Mucosa of descending colon (tissue), 3 donors: Measurements from ENCODE around the gene OR6Q1. TPM values are rescaled to one million over a fixed set of nuclear protein-coding genes. Genes with fewer than 3 reads are reported as not detected.

Experiments
- ATAC-seq: fragments of 200-7000 bp; cut with Tn5 transposase; one replicate; pipeline ENCODE4 v1.9.1; 2020; ENCODE audit warnings: mild to moderate bottlenecking, moderate library complexity
- DNase-seq, 3 donors: peaks; one replicate each; pipeline ENCODE4 v3.0.0-alpha.2; 2020
- H3K36me3 ChIP-seq: fragments of 200-600 bp; one replicate; pipeline ENCODE4 v1.8.0; 2021; ENCODE audit warnings: low read depth, mild to moderate bottlenecking
- H3K4me1 ChIP-seq: fragments of 200-600 bp; one replicate; pipeline ENCODE4 v1.8.0; 2021; ENCODE audit warnings: low read depth, mild to moderate bottlenecking
- H3K4me3 ChIP-seq: fragments of 200-600 bp; one replicate; pipeline ENCODE4 v1.8.0; 2021; ENCODE audit warnings: mild to moderate bottlenecking
- H3K9me3 ChIP-seq: fragments of 200-600 bp; one replicate; pipeline ENCODE4 v1.8.0; 2021; ENCODE audit warnings: mild to moderate bottlenecking
- intact Hi-C, 2 donors: fragments of 100-400 bp; cut with DNase I in 1 of 2; cut with micrococcal nuclease in 1 of 2; formaldehyde crosslinking; loops; one replicate each; pipeline versions ENCODE4 v1.11.0 to v1.11.1; 2022; cut with DNase I, micrococcal nuclease
- total RNA-seq, 3 donors: library from RNA; stranded (reverse); fragmentation: NEBNext Ultra II Directional in 2 of 3; extraction: Animal tissue kit (Norgen Biotek cat#: 25700) in 2 of 3; gene quantifications; one replicate each; pipeline versions ENCODE4 v1.2.1 to v1.2.4, GENCODE V29; 2021 to 2023
- TF ChIP-seq, protein P1 (sequence below): fragments of 200-600 bp; IDR thresholded peaks from one replicate; pipeline ENCODE4 v1.8.0; 2022; ENCODE audit warnings: antibody characterized with exemption, mild to moderate bottlenecking
- donor health status: DM: no; HTN: no; CAD: no; lungs with moderate emphysema.
- donor health status: DM: no; HTN: no; CAD: no.
- donor health status: DM: no; HTN: yes; CAD: no.

OR6Q1 gene
- total RNA-seq, 3 donors from 2014 or later = not detected

DNA sequence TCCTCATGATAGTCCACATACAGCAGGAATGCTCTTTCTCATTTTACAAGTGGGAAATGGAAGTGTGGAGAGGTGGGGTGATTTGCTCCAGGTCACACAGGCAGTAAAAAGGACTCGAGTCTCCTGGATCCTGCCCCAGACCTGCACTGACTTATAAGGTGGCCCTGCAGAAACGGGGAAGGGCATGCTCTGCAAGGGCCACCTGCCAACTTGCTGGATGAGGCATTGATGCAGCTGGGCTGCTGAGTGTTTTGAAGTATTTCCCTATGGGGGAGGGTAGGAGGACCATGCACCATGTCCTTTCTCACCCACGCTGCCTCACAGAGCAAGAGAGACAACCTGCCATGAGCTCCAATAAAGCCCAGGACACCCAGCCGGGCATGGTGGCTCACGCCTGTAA lies 36.9 kb downstream of the OR6Q1 start:
- DNase-seq (no peak), ATAC-seq (peak; percentile 25)
- Histone ChIP-seq H3K9me3 (no peaks in the 10 kb centered on the region), H3K4me1 (no peaks in the 10 kb centered on the region), H3K4me3 (no peak overlapping the region), H3K36me3 (no peaks in the 10 kb centered on the region)
- intact Hi-C loops = no loop called here
- TF ChIP-seq, protein P1, sequence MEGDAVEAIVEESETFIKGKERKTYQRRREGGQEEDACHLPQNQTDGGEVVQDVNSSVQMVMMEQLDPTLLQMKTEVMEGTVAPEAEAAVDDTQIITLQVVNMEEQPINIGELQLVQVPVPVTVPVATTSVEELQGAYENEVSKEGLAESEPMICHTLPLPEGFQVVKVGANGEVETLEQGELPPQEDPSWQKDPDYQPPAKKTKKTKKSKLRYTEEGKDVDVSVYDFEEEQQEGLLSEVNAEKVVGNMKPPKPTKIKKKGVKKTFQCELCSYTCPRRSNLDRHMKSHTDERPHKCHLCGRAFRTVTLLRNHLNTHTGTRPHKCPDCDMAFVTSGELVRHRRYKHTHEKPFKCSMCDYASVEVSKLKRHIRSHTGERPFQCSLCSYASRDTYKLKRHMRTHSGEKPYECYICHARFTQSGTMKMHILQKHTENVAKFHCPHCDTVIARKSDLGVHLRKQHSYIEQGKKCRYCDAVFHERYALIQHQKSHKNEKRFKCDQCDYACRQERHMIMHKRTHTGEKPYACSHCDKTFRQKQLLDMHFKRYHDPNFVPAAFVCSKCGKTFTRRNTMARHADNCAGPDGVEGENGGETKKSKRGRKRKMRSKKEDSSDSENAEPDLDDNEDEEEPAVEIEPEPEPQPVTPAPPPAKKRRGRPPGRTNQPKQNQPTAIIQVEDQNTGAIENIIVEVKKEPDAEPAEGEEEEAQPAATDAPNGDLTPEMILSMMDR = no peak

DNA sequence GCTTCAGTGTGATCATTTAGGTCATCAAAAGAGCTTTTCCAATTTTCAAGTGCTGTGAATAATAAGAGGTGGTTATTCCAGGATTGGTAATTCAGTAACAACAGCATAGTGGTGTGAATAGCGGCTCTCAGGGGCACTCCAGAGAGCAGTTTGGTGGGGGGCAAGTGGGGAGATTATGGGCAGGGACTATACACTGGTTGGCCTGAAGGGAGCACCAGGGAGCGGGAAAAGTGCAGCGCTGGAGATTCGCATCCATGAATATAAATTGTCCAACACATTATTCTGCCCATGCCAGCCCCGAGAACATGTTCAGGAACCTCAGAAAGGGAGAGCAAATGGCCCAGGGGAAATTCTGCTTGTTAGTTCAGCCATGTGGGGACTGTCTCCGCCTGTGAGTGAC lies 37.9 kb downstream of the OR6Q1 start:
- ATAC-seq (no peak), DNase-seq (no peak)
- TF ChIP-seq, protein P1 = no peak
- no peaks in the 10 kb centered on the region for H3K9me3 ChIP-seq
- H3K4me1 ChIP-seq = no peaks in the 10 kb centered on the region
- no peaks in the 10 kb centered on the region for H3K36me3 ChIP-seq
- H3K4me3 ChIP-seq = no peak overlapping the region
- intact Hi-C loops = no loop called here

DNA sequence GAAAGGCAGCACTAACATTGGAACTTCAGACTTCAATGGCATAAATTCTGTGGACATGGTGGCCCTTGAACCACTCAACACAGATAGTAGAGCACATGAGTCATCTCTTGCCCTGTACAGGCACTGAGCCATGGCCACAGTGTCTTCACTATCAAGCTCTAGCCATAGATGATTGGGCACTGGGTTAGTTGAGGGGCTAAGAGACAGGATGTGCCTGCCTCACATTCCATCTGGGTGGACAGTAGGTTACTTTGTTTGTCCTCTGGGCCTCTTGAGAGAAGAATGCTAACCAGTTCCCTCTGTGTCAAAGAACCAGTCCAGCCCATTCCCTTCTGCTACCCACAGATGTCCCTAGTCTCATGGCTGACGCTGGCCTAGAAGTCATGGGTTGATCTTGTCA lies 39.8 kb downstream of the OR6Q1 start:
- H3K4me3 ChIP-seq = no peak overlapping the region
- intact Hi-C loops = no loop called here
- H3K9me3 ChIP-seq = no peaks in the 10 kb centered on the region
- H3K36me3 ChIP-seq = no peaks in the 10 kb centered on the region
- ATAC-seq (no peak), DNase-seq (no peak)
- TF ChIP-seq, protein P1 = no peak
- H3K4me1 ChIP-seq = no peaks in the 10 kb centered on the region

DNA sequence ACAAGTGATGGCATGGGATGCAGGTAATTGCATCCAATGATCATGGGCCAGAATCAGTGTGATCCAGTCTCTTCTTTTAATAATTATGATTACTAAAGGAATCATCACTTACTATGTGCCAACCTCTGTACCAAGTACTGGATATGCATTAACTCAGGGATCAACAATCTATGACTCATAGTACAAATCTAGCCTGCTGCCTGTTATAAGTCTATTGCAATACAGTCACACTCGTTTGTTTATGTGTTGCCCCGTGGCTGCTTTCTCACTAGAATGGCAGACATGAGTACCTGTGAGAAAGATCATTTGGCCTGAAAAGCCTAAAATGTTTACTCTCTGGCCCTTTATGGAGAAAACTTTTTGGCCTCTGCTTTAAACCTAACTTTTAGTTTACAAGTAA lies 45.0 kb downstream of the OR6Q1 start:
- ATAC-seq = peak; percentile 55
- no peak overlapping the region for H3K4me3 ChIP-seq
- H3K4me1 ChIP-seq = no peaks in the 10 kb centered on the region
- no peak for DNase-seq
- TF ChIP-seq, protein P1 = no peak
- H3K36me3 ChIP-seq = no peaks in the 10 kb centered on the region
- no peaks in the 10 kb centered on the region for H3K9me3 ChIP-seq
- intact Hi-C loops = no loop called here

Other genes with a start within 250 kb of the OR6Q1 start
- gene OR9Q1, start 7.1 kb upstream of the OR6Q1 start, total RNA-seq = not detected
- gene OR9I1, start 94.6 kb downstream of the OR6Q1 start, total RNA-seq = not detected
- not detected for gene OR9Q2, start 158.1 kb downstream of the OR6Q1 start, total RNA-seq
- not detected for gene OR1S2, start 173.2 kb downstream of the OR6Q1 start, total RNA-seq
- not detected for gene OR1S1, start 181.8 kb downstream of the OR6Q1 start, total RNA-seq
- gene OR10Q1, start 198.0 kb downstream of the OR6Q1 start, total RNA-seq = not detected
- not detected for gene OR10W1, start 237.3 kb downstream of the OR6Q1 start, total RNA-seq